GM12878 (cell line): ENCODE data around the gene HEBP1.

Experiments used
- FOS ChIP-seq: IDR thresholded peaks from 3 replicates; pipeline ENCODE4 v1.6.1; 2011; ENCODE audit warnings: borderline replicate concordance; ENCODE audit not compliant: insufficient read length; ENCODE audit errors: extremely low read depth
- POLR2A ChIP-seq: IDR thresholded peaks from 2 replicates; pipeline ENCODE4 v1.6.1; 2011; ENCODE audit warnings: low read depth, mild to moderate bottlenecking, low read length

DNA sequence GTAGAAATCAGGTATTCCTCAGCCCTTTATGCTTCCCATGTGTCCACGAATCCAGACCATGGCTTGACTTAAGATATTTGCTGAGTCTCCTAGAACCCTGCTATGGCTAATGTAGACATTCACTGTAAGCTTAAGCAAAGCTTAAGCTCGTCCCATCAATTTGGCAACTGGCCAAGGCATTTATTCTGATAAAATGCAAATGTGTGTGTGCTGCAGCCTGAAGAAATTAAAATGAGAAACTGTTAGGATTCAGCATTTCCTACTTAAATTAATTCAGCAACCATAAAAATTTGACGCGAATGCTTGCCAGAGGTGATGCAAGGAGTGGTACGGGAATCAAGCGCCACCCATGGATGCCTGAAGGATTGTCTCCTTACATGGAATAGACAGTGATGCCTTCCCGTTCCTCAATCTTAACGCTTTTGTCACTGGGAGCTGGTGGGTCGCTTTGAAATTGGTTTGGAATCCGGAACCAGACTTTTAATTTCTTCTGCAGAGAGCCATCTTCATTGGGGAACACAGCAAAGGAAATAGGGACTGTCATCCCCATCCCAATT is 13.2 kb downstream of the HEBP1 start:
- TF ChIP-seq POLR2A (no peak), FOS (no peak)
